Left renal pelvis (tissue), 4 donors: Measurements from ENCODE around the gene TMEM62. TPM values are rescaled to one million over a fixed set of nuclear protein-coding genes. Genes with fewer than 3 reads are reported as not detected.

Experiments
- DNase-seq, 4 donors: peaks; one replicate each; pipeline ENCODE4 v3.0.0-alpha.2; 2013; ENCODE audit warnings: low read depth in 4 of 4, low spot score in 3 of 4
- polyA plus RNA-seq, 4 donors: library from polyadenylated mRNA; unstranded; fragments of 120-200 nt; gene quantifications; one replicate each; pipeline ENCODE4 v1.2.1, GENCODE V29; 2013; ENCODE audit not compliant: insufficient read length in 4 of 4

Gene TMEM62
- 10 to 100 TPM in 3 of 4 donors, 1 to 10 TPM in 1; 5.5 to 18.0 (median 16.5) TPM for polyA plus RNA-seq

DNA sequence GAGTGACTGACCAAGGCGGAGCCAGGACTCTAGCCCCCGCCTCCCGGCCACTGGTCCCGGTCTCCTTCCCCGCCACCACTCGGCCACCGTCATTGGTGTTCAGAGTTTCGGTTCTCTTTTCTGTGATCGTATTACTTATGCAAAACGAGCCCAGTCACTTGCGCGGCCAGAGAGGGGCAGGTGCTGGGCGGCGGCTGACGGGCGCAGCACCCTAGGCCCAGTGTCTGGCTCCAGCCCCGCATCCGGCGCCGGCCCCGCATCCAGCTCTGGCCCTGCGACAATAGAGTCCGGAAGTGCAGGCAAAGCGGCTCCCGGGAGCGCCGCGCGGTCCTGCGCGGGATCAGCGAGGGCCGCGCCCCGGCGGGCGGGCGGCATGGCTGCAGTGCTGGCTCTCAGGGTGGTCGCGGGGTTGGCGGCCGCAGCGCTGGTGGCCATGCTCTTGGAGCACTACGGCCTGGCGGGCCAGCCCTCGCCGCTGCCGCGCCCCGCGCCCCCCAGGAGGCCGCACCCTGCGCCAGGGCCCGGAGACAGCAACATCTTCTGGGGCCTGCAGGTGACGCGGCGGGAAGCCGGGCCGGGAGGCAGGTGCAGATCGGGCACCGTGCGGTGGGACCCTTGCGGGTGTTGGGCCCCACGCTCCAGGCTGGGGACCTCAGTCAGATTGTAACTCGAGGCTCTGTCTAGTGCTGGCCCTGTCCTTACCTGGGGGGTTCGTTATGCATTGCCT is at the start of gene TMEM62:
Gene TMEM62, plus strand, starts transcription at position 157 of the 727 bp plus-strand sequence. Its CDS starts 217 bp downstream, at position 374.
- DNase-seq: peak in 2 of 4 donors; percentile 58 to 59

DNA sequence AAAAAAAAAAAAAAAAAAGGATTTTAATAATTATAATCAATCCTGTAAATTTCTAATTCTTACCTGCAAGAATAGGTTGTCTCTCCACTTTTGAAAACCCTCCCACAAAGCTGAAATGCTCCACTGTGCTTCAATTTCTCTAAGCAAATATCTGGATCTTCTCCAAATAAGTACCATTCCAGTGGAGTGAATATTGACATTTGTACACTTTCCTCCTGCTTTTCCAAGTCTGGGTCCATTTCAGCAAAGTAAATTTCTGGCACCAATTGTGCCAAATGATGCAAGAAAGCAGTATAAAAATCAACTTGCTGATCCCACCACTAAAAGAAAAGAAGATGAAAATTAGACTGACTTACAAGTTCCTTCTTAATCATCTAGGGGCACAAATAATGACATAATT is 47.5 kb upstream of the TMEM62 start:
- no peak for DNase-seq

DNA sequence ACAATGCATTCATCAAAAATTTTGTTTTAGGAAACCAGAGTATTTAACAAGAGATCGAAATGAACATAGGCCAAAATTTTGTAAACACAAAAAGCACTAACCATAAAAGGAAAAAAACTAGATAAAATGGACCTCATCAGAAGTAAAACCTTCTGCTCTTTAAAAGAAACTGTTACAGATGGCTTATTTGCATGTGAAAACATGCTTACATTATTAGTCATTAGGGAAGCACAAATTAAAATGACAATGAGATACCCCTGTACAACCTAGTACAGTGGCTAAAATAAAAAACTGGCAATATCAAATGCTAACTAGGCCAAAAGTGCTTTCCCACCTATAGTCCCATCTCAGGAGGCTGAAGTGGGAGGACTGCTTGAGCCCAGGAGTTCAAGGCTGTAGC is 46.8 kb upstream of the TMEM62 start:
- no peak for DNase-seq

DNA sequence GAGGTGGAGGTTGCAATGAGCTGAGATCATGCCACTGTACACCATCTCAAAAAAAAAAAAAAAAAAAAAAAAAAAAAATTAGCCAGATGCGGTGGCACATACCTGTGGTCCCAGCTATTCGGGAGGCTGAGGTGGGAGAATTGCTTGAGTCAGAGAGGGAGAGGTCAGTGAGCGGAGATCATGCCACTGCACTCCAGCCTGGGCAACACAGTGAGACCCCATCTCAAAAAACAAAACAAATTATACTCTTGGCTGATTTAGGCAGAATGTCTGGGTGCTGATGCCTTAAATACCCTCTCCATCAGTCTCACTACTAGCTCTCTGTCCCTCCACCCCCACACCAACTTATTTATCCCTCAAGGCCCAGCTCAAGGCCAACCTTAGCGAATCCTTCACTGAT is 41.5 kb upstream of the TMEM62 start:
- no peak for DNase-seq

DNA sequence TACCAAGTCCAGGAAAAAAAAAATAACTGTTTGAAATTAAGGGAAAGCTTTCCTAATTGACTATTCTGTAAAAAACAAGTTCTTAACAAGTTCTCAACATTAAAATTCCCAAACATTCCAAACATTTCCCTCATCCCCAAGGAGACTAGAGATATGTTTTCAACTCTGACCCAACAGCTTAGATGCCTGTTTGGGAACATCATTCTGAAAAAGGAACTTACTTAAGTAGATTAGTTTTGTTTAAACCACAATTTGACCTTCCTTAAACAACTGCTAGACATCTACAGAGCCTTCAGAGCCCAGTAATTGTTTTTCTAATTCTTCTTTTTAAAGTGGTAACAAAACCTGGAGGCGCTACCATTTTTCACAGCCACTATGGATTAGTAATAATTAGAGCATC is 40.4 kb upstream of the TMEM62 start:
- no peak for DNase-seq

DNA sequence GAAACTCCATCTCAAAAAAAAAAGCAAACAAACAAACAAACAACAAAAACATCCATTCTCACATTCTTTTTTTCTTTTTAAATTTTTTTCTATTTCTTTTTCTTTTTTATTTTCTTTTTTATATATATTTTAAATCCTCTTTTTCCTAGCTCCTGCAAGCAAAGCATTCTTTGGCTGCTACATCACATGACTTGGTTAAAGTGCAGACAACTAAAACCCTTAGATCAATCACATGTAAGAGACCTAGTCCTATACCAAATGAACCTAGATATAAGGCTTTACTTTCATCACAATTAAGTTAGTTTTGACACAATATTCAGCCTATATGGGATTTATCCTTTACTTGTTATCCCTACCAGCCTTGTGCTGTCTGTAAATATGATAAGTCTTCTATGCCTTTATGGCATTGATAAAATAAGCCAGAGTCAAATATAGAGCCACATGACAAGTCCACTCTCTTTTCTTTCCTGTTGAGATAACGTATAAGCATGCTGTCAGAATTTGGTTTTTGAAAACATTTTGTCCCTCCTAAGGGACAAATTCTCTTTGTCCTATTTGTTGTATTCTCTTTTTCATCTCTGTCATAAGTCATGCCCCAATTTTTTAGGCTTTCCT is 38.9 kb upstream of the TMEM62 start:
- DNase-seq: no peak

DNA sequence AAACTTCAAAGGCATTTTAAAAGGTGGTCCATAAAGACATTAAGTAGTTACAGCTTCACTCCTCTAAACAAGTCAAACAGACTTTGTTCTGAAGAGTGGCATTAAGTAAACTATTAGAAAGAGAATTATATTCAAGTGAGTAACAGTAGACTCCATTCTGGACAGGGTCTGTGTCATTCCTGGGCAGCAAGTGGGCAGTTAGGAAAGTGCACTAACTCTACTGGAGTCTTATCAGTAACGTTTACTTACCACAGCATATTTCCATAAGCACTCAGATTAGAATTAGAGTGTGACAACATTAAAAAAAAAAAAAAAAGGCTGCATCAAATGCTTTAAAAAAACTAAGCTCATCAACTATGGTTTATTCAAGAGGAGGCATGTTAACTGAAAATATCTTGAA is 38.1 kb upstream of the TMEM62 start:
- DNase-seq: no peak

DNA sequence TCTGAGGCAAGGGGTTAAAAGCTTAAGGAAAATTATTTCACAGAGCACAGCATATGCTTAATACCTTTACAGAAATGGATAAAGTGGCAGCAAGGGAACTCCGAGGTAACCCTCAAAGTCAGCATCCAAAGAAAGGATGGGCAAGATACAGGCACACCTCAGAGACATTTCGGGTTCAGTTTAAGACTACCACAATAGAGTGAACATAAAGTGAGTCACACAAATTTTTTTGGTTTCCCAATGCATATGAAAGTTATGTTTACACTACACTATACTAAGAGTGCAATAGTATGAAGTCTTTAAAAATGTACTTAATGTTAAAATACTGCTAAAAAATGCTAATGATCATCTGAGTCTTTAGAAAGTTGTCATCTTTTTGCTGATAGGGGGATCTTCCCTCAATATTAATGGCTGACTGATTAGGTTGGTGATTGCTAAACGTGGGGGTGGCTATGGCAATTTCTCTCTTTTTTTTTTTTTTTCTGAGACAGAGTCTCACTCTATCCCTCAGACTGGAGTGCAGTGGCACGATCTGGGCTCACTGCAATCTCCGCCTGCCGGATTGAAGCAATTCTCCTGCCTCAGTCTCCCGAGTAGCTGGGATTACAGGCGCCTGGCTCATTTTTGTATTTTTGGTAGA is 37.6 kb upstream of the TMEM62 start:
- DNase-seq: no peak

DNA sequence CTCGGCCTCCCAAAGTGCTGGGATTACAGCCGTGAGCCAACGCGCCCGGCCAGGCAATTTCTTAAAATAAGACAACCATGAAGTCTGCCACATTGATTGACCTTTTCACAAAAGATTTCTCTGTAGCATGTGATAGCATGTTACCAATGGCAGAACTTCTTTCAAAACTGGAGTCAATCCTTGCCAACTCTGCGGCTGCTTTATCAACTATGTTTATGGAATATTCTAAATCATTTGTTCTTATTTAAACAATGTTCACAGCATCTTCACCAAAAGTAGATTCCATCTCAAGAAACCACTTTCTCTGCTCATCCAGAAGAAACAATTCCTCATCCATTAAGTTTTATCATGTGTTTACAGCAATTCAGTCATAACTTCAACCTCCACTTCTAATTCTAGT is 37.0 kb upstream of the TMEM62 start:
- DNase-seq: no peak

DNA sequence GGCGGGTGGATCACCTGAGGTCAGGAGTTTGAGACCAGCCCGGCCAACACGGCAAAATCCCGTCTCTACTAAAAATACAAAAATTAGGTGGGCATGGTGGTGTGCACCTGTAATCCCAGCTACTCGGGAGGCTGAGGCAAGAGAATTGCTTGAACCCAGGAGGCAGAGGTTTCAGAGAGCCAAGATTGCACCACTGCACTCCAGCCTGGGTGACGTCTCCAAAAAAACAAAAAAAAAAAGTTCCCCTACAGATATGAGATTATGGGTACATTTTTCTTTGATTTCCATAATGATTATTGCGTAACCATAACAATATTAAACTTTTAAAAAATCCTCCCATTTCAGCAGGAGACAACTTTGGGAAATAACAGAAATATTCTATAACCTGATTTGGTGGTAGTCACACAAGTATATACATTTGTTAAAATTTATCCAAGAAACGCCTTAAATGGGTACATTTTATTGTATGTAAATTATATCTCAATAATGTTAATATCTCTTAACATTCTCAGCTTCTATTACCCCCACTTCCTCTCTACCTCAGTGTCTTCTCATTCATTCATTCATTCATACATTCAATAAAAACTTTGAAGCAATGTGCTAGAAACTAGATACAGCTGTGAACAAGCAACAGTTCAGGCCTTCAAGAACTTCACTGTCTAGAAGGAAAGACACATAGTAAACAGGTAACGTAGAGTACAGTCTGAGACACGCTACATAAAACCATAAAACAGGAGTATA is 34.1 kb upstream of the TMEM62 start:
- no peak for DNase-seq

DNA sequence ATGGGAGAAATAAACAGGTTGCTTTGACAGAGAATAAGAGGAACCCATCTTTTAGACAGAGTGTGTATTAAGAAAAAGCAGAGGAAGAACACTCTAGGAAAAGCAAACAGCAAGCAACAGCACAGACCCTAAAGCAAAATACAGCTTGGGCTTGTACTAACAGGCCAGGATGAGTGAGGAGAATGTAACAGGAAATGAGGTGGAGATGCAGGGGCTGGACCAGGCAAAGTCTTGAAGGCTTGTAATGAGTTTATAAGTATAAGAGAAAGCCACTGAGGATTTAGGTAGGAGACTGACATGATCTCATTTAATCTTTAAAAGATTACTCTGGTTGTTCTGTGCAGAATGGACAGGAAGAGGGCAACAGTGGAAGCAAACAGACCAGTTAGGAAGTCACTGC is 32.4 kb upstream of the TMEM62 start:
- no peak for DNase-seq

DNA sequence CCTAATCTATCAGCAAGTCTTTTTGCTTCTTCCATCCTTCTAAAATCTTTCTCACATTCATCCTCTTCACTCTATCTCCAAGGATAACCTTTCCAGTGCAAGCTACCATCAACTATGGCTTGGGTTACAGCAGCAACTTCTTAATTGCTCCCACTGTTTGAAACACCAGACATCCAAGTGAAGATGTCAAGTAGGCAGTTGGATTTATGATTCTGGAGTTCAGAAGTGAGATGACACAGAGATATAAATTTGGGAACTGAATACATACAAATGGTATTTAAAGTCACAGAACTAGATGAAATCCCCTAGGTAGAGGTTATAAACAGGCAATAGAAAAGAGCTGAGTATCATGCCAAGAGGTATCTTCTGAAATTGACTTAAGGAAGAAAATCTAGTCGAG is 31.2 kb upstream of the TMEM62 start:
- no peak for DNase-seq

DNA sequence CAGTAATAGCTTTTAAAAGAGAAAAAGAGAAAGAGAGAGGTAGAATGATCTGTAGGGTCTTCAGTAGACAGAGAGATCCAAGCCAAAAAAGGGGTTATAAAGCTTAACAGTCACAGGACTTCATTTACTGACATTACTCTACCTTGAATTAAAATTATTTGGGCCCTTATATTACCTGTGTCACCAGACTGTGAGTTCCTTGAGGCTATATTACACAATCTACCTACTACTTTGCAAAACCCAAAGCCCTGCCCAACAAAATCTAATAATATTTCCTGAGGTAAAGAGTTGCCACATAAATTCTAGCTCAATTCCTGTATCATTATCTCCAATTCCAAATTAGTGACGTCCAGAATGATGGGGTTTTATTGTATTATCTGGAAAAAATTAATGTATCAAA is 29.5 kb upstream of the TMEM62 start:
- no peak for DNase-seq

DNA sequence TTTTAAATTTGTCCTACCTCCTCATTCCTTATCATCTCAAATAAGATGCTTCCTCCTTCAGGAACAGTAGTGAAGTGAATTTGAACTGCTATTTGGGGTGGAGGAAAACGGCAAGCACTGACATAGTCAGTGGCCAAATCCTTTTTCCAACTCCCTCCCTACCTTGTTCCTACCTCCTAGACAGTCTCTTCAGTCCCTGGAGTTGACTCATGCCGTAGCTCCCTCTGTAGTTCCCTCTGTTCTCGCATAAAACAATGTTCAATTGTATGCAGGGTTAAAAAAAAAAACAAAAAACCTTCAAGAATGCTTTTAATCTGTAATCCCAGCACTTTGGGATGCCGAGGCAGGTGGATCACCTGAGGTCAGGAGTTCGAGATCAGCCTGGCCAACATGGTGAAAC is 29.0 kb upstream of the TMEM62 start:
- DNase-seq: no peak

DNA sequence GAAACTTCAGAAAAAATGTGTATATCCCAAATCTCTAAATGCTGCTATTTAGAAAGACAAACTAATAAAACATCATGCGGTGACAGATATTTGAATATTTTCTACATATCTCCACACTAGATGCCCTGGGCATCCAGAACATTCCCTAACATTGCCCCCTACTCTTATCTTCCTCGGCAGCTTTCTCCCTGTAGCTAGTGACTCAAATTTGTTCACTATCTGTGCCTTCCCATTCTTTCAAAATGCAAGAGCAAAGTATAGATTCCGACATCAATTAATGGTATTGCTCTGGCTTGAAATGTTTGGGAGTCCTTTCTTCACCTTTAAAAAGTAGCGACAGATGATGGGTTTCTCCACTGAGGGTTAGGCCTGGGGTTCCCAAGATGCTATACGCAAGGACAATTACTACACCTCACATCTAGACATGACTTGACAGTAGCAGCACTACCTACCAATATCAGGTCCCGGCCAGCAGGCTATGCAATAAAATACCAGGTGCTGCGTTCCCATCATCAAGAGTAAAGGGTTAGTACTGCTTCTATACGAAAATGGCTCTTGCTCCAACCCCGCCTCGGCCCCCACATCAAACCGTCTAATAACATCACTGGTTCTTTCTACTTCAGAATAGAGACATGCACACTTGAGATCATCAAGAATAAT is 28.2 kb upstream of the TMEM62 start:
- DNase-seq: no peak

DNA sequence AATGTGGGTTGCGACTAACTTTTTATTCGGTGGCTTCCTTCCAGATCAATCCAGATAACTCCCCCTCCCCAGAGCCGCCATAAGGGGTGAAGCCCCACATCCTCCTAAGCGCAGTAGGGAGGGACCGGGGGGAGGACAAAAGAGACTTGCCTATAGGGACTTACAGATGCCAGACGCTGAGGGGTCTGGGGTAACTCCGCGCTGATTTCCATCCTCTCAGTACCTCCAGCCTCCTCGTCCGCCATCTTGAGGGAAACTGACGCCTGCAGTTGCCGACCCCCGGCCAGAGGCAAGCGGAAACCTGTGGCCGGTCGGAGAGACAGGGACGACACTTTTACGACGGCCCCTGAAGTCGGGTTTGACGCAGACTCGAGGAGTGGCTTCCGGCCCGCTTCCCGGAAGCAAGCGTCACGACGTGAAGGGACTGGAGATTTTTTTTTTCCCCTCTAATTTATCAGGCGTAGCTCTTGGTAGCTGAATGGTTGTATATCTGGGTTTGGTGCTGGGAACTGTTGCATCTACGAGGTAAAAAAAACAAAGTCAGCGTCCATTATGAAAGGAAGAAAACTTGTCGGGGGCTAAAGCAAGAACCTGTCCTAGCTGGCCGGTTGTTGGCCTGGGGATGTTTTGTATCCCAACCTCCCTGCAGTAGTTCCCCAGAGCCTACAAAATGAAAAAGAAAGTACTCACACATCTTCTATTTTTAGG is 27.5 kb upstream of the TMEM62 start, which contains the start of gene UBR1:
Gene UBR1, minus strand, starts transcription at position 261 of the 708 bp plus-strand sequence. Its CDS starts 16 bp downstream, at position 245.
- DNase-seq: peak; percentile 78 to 93 (median 86)

DNA sequence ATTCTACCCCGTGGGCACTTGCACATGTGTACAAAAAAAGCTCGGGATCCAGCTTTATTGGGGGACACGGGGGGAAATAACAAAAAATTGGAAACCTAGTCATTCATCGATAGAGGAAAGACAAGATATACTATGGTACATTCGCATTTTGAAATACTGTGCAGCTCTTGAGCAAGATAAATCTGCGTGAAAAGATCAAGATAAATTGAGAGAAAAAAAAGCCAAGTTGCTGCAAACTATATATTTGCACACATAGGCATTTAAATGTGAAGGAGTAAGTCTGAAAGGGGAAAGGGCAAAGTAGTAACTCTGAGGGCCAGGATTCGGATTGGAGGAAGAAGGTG is 26.9 kb upstream of the TMEM62 start:
- no peak for DNase-seq

DNA sequence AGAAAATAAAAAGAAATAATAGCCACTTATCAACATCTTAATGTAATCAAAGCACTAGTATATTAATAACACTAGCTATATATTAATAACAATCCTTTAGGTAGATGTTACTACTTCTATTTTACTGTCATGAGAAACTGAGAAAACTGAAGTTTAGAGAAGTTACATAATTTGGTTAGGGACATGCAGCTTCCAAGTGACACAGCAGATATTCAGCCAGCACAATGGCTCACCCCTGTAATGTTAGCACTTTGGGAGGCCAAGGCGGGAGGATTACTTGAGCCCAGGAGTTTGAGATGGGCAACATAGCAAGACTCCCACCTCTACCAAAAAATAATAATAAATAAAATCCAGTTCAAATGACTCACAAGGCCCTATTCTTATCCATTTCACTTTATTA is 25.6 kb upstream of the TMEM62 start:
- no peak for DNase-seq

DNA sequence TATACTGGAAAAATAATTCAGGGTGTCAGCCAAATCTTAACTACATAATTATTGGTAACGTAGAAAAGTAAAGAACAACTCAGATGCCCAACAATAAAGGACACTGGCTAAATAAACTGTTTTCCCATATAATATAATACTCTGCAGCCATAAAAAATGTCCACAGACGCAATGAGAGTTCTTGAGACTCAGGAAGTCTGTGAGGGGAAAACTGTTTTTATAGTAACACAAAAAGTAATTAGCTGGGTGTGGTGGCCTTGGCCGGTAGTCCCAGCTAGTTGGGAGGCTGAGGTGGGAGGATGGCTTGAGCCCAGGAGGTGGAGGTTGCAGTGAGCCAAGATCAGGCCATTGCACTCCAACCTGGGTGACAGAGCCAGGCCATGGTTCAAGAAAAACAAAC is 22.0 kb upstream of the TMEM62 start:
- DNase-seq: no peak

DNA sequence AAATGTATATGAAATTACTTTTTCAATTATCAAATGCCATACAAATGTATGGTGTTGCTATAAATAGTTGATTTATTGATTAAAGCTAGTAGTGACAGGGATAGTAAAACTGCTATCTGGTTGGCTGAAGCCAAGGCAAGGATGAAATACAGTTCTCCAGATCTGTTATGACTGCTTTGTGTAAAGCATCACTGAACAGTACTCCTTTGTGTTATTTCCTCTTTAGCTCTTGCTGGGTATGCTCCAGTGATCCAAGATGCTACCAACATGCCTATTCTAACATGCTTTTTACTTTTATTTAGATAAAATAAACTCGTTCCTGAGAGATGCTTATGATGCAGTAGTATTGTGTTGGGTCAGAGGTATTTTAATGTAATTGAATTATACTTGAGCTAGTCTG is 15.1 kb upstream of the TMEM62 start:
- DNase-seq: no peak
